Effector CD4-positive, alpha-beta T cell (primary cell): Measurements from ENCODE around the gene RIPK1.

Experiments
- DNase-seq: peaks from one replicate; pipeline ENCODE4 v3.0.0-alpha.2; 2020

The RIPK1 gene

GRCh38 chr6:3086282-3086946 lies 18.1 kb downstream of the RIPK1 start:
- DNase-seq: no peak

- no peak for DNase-seq
Observed at GRCh38 chr6:3088446-3088845, 20.2 kb downstream of the RIPK1 start.

- no peak for DNase-seq
Observed at GRCh38 chr6:3088968-3089367, 20.7 kb downstream of the RIPK1 start.

- no peak for DNase-seq
Observed at GRCh38 chr6:3090013-3090412, 21.7 kb downstream of the RIPK1 start.

- DNase-seq: no peak
Observed at GRCh38 chr6:3094815-3095214, 26.5 kb downstream of the RIPK1 start.

GRCh38 chr6:3102875-3103274 lies 34.6 kb downstream of the RIPK1 start:
- no peak for DNase-seq

- no peak for DNase-seq
Observed at GRCh38 chr6:3108746-3109414, 40.6 kb downstream of the RIPK1 start.

- DNase-seq: no peak
Observed at GRCh38 chr6:3109761-3110160, 41.5 kb downstream of the RIPK1 start.

- no peak for DNase-seq
Observed at GRCh38 chr6:3114377-3114776, 46.1 kb downstream of the RIPK1 start.

- no peak for DNase-seq
Observed at GRCh38 chr6:3117912-3118352, 49.6 kb downstream of the RIPK1 start.

GRCh38 chr6:3118353-3119039 lies 50.2 kb downstream of the RIPK1 start, which contains the start of gene BPHL:
TSS of gene BPHL (plus strand) at chr6:3118711. CDS start at chr6:3118741, 30 bp downstream.
- DNase-seq: peak; percentile 100

- peak; percentile 9 for DNase-seq
Observed at GRCh38 chr6:3119040-3119723, 50.9 kb downstream of the RIPK1 start.

GRCh38 chr6:3120765-3121089 lies 52.4 kb downstream of the RIPK1 start:
- DNase-seq: no peak

GRCh38 chr6:3122823-3123182 lies 54.5 kb downstream of the RIPK1 start:
- DNase-seq: no peak

- DNase-seq: no peak
Observed at GRCh38 chr6:3124667-3125066, 56.4 kb downstream of the RIPK1 start.

- no peak for DNase-seq
Observed at GRCh38 chr6:3125815-3126214, 57.5 kb downstream of the RIPK1 start.

GRCh38 chr6:3128356-3129108 lies 60.2 kb downstream of the RIPK1 start:
- DNase-seq: no peak

GRCh38 chr6:3131695-3132094 lies 63.4 kb downstream of the RIPK1 start:
- DNase-seq: no peak

GRCh38 chr6:3133515-3133914 lies 65.2 kb downstream of the RIPK1 start:
- no peak for DNase-seq

GRCh38 chr6:3135668-3136291 lies 67.5 kb downstream of the RIPK1 start:
- DNase-seq: no peak

- no peak for DNase-seq
Observed at GRCh38 chr6:3136292-3137011, 68.2 kb downstream of the RIPK1 start.
